OCI-LY3 (cell line): ENCODE results near the gene MAB21L4.

Source experiments
- H2AFZ ChIP-seq: fragments of 200-600, 300-600 bp; shearing (Covaris generic); 2 replicates; pipeline ENCODE4 v1.6.0; 2014; ENCODE audit warnings: antibody characterized with exemption, low read depth, low read length
- H3K27ac ChIP-seq: fragments of 200-600, 300-600 bp; sonication (generic); 2 replicates; pipeline ENCODE4 v1.5.1; 2014; ENCODE audit warnings: mild to moderate bottlenecking, low read length, moderate library complexity, mixed read lengths
- H3K27me3 ChIP-seq: fragments of 200-600, 300-600 bp; sonication (generic); 2 replicates; pipeline ENCODE4 v1.6.1; 2014; ENCODE audit warnings: low read depth, low read length, mixed read lengths
- H3K36me3 ChIP-seq: fragments of 200-600, 300-600 bp; sonication (generic); replicated peaks from 2 replicates; pipeline ENCODE3; 2014; ENCODE audit warnings: low read depth, low read length, mixed read lengths
- H3K4me1 ChIP-seq: fragments of 300-600, 200-600 bp; sonication (generic); 2 replicates; pipeline ENCODE4 v1.6.1; 2014; ENCODE audit warnings: low read length, mixed read lengths
- H3K4me2 ChIP-seq: fragments of 200-600, 300-600 bp; sonication (generic); 2 replicates; pipeline ENCODE4 v1.6.1; 2014; ENCODE audit warnings: low read length, mixed read lengths
- H3K4me3 ChIP-seq: fragments of 300-600, 200-600 bp; sonication (generic); 2 replicates; pipeline ENCODE4 v1.5.1; 2014; ENCODE audit warnings: antibody characterized with exemption, mild to moderate bottlenecking, low read length, moderate library complexity
- H3K79me2 ChIP-seq: fragments of 300-600, 200-600 bp; shearing (Covaris generic); 2 replicates; pipeline ENCODE4 v1.6.1; 2014; ENCODE audit warnings: mild to moderate bottlenecking, low read length, mixed read lengths
- H3K9ac ChIP-seq: fragments of 300-600, 200-600 bp; shearing (Covaris generic); 2 replicates; pipeline ENCODE4 v1.6.0; 2014; ENCODE audit warnings: mild to moderate bottlenecking, low read length, moderate library complexity
- H3K9me3 ChIP-seq: fragments of 200-600, 300-600 bp; shearing (Covaris generic); 2 replicates; pipeline ENCODE4 v1.6.1; 2014; ENCODE audit warnings: low read length, mixed read lengths; ENCODE audit not compliant: insufficient read depth
- H4K20me1 ChIP-seq: fragments of 200-600, 300-600 bp; sonication (generic); 2 replicates; pipeline ENCODE4 v1.6.1; 2016; ENCODE audit warnings: low read length, mixed read lengths; ENCODE audit not compliant: insufficient read depth
- CTCF ChIP-seq: fragments of 200-600, 300-600 bp; sonication (generic); IDR thresholded peaks from 2 replicates; pipeline ENCODE4 v1.5.1; 2014; ENCODE audit warnings: antibody characterized with exemption, low read length, low read depth
- EZH2phosphoT487 ChIP-seq: fragments of 200-600 bp; shearing (Covaris generic); IDR thresholded peaks from 2 replicates; pipeline ENCODE4 v1.6.1; 2018; ENCODE audit warnings: antibody characterized with exemption, mixed run types, low read depth

MAB21L4 gene

DNA sequence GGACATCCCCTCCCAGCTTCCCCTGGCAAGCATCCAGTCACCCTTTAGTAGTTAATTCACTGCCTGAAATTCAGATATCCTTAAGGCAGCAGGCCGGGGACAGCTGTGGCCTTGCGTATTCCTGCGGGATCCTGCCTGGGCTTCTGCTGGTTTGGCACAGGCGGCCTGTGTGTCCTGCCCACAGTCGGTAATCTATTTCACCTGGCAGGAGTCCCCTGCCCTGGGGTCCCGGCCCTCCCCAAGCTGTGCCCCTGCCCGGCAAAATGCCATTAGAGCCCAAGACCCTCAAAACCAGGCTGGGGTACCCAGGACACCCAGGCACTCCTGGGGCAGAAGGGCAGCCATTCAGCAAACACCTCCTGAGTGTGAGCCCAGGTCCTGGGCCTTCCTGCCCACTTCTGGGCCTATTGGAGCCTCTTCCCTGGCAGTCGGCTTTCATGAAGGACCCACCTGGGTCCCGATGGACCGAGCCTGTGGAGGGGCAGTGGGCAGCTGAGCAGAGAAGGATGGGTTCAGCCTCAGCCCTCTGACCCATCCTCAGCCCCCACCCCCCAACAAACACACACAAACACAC, 21.8 kb upstream of the MAB21L4 start:
- TF ChIP-seq EZH2phosphoT487 (no peak), CTCF (no peak)
- H4K20me1 ChIP-seq = no peaks in the 10 kb centered on the region
- H2AFZ ChIP-seq = no peak overlapping the region
- H3K27me3 ChIP-seq = 0 out of 2 replicates have a peak, but pooled peaks cover 2% of the 10 kb centered on the region
- no peaks in the 10 kb centered on the region for H3K9me3 ChIP-seq
- no peak overlapping the region for H3K27ac ChIP-seq
- no peak overlapping the region for H3K9ac ChIP-seq
- no peaks in the 10 kb centered on the region for H3K36me3 ChIP-seq
- no peak overlapping the region for H3K4me3 ChIP-seq
- no peaks in the 10 kb centered on the region for H3K79me2 ChIP-seq
- H3K4me2 ChIP-seq = no peak overlapping the region
- H3K4me1 ChIP-seq = peaks cover 5% of the 10 kb centered on the region

DNA sequence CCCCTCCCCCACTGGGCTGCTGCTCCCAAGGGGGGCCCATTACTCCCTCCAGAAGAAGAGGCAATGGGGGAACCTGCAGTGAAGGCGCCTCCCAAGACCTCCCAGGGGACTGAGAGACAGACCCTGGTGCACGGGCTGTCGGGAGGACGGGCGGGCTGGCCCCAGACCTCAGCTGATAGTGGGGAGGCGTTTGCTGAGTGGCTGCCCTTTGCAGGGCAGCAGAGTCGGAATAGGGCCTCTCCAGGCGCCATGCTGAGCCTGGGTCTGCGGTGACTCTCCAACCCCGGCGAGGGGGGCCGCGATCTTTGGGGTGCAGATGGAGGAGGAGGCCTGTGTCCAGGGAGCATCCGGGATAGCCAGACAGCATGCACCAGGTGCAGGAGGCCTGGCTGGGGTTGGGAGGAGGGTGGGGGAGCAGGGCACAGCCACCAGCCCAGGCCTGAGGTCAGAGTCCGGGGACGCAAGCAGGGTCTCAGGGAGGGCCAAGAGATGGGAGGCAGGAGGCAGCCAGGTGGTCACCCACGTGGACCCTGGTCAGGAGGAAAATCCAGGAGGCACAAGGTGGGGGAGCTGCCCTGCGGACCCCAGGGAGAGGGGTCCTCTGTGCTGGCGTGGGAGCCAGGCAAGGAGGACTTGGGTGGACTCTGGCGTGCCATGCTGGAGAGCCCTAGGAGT, 21.2 kb upstream of the MAB21L4 start:
- Histone ChIP-seq H3K4me3 (peak overlapping the region; percentile 61), H3K79me2 (no peaks in the 10 kb centered on the region), H2AFZ (peak overlapping the region; percentile 21; the same call in 1 of the 2 replicates), H3K4me1 (peaks cover 5% of the 10 kb centered on the region), H3K27ac (no peak overlapping the region), H3K27me3 (0 out of 2 replicates have a peak, but pooled peaks cover 2% of the 10 kb centered on the region), H3K36me3 (no peaks in the 10 kb centered on the region), H3K9me3 (no peaks in the 10 kb centered on the region), H4K20me1 (no peaks in the 10 kb centered on the region), H3K4me2 (peak overlapping the region; percentile 68), H3K9ac (no peak overlapping the region)
- TF ChIP-seq EZH2phosphoT487 (no peak), CTCF (no peak)

- 0 out of 2 replicates have a peak, but pooled peaks cover 2% of the 10 kb centered on the region for H3K27me3 ChIP-seq
- H3K9ac ChIP-seq = no peak overlapping the region
- H3K36me3 ChIP-seq = no peaks in the 10 kb centered on the region
- H3K9me3 ChIP-seq = no peaks in the 10 kb centered on the region
- H3K4me3 ChIP-seq = peak overlapping the region; percentile 61
- peak overlapping the region; percentile 21; the same call in 1 of the 2 replicates for H2AFZ ChIP-seq
- peak overlapping the region; percentile 68 for H3K4me2 ChIP-seq
- TF ChIP-seq EZH2phosphoT487 = no peak
- no peak for TF ChIP-seq CTCF
- no peaks in the 10 kb centered on the region for H3K79me2 ChIP-seq
- no peaks in the 10 kb centered on the region for H4K20me1 ChIP-seq
- no peak overlapping the region for H3K27ac ChIP-seq
- H3K4me1 ChIP-seq = peaks cover 5% of the 10 kb centered on the region
Observed at GRCh38 chr2:240916571-240917008, 20.6 kb upstream of the MAB21L4 start.

DNA sequence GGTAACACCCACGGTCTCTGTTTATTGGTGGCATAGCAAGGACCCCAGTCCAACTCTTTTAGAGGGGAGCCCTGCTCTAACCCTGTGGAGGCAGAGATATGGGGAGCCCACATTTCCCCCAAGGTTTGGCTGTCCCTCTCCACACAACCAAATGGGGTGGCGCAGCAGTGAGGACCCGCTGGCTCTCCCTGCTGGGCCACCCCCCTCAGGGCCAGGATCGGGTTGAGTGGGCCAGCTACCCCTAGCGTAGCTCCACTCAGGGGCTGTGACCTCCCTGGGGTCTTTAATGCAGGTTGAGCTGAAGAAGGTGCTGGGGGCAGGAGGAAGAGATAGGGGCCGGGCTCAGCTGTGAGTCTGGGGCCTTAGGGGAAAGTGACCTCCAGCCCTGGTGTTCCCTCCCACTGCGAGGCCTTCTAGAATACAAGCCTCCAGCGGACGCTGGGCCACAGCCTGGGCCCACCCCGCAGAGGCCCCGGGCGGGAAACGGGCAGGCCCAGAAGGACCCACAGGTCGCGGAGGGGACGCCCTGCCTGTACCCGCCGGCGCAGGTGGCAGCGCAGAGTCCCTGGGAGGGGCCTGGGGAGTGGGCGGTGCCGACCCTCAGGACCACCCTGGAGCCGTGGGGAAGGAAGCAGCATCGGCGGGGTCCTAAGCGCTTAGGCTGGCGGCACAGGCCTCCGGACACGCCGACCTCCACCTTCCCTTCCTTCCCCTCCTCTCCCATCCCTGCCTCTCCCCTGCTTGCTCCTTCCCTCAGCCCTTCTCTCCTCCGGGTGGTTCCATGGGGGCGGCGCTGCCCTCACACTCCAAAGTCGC, 19.8 kb upstream of the MAB21L4 start:
- no peaks in the 10 kb centered on the region for H3K79me2 ChIP-seq
- peak overlapping the region; percentile 33; the same call in 1 of the 2 replicates for H3K4me3 ChIP-seq
- no peaks in the 10 kb centered on the region for H3K36me3 ChIP-seq
- TF ChIP-seq CTCF = no peak
- TF ChIP-seq EZH2phosphoT487 = no peak
- peak overlapping the region; percentile 30 for H3K4me2 ChIP-seq
- H3K27ac ChIP-seq = no peak overlapping the region
- no peaks in the 10 kb centered on the region for H4K20me1 ChIP-seq
- peaks cover 5% of the 10 kb centered on the region for H3K4me1 ChIP-seq
- H2AFZ ChIP-seq = no peak overlapping the region
- H3K27me3 ChIP-seq = 0 out of 2 replicates have a peak, but pooled peaks cover 2% of the 10 kb centered on the region
- no peak overlapping the region for H3K9ac ChIP-seq
- H3K9me3 ChIP-seq = no peaks in the 10 kb centered on the region
